Fibroblast of skin of back (primary cell): Measurements from ENCODE around the gene ZMYND19.
"Not testable (repeated sequence)": the region's sequence is repeated elsewhere in the genome, so short reads cannot be mapped to it uniquely, and the experiment has no call there.

Source experiments
- DNase-seq: peaks from one replicate; pipeline ENCODE4 v3.0.0-alpha.2; 2013

Gene ZMYND19

GRCh38 chr9:137555179-137555578 is 35.1 kb downstream of the ZMYND19 start:
- DNase-seq, result no peak

DNA sequence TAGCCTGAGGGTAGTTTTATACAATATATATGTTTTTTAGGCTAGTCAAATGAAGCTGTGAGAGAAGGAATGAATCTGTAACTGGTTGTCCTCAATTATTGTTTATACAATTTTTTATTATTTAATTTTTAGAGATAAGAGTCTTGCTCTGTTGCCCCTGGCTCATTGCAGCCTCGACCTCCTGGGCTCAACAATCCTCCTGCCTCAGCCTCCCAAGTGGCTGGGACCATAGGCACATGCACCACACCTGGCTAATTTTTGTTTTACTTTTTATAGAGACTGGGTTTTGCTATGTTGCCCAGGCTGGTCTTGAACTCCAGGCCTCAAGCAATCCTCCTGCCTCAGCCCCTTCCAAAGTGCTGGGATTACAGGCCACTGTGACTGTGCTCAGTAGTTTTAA is 36.0 kb downstream of the ZMYND19 start:
- no peak for DNase-seq

DNA sequence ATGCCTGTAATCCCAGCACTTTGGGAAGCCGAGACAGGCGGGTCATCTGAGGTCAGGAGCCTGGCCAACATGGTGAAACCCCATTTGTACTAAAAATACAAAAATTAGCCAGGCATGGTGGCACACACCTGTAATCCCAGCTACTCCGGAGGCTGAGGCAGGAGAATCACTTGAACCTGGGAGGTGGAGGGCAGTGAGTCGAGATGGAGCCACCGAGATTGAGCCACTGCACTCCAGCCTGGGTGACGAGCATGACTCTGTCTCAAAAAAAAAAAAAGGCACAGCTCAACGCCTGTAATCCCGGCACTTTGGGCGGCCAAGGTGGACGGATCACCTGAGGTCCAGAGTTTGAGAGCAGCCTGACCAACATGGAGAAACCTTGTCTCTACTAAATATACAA is 36.7 kb downstream of the ZMYND19 start:
- not testable (repeated sequence) for DNase-seq

DNA sequence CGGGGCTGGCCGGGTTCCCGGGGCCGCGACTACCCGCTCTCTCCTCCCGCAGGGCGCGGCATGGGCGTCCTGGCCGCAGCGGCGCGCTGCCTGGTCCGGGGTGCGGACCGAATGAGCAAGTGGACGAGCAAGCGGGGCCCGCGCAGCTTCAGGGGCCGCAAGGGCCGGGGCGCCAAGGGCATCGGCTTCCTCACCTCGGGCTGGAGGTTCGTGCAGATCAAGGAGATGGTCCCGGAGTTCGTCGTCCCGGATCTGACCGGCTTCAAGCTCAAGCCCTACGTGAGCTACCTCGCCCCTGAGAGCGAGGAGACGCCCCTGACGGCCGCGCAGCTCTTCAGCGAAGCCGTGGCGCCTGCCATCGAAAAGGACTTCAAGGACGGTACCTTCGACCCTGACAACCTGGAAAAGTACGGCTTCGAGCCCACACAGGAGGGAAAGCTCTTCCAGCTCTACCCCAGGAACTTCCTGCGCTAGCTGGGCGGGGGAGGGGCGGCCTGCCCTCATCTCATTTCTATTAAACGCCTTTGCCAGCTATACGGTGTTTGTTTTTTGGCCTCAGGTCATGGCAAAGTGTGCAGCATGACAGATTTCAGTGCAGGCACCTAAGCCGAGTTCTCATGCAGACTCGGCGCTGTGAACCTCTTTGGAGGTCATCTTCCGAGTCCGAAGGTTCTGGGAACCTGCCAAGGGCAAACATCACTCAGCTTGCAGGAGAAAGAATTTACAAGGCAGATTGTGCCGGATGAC is 38.1 kb downstream of the ZMYND19 start:
- DNase-seq, result peak; percentile 12

DNA sequence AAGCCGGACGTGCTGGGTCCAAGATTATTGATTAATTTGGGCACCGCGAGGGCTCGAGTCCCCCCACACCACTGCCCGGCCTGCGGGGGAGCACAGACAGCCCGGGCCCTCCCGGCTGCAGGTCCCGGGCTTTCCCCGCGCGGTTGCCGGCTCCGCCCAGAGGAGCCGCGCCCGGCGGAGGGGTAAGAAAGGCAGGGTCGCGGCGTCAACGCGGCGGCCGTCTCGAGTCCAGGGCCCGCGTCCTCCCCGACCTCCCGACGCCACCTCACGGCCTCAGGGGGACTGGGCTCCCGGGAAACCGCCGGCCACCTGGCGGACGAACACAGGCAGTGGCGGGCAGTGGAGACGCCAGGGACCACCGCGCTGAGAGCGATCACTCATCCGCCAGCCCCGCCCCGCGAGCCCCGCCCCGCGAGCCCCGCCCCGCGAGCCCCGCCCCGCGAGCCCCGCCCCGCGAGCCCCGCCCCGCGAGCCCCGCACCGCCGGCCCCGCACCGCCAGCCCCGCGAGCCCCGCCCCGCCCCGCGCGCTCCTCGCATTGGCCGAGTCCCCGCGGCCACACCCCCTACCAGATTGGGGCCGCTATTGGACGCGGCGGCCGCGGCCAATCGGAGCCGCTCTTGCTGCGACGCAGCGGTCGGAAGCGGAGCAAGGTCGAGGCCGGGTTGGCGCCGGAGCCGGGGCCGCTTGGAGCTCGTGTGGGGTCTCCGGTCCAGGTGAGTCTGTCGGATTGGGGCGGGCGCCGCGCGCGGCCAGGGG is 38.9 kb downstream of the ZMYND19 start, which contains the start of gene MRPL41:
Gene MRPL41, plus strand, starts transcription at position 616 of the 758 bp plus-strand sequence. CDS start 203 bp downstream, outside the sequence.
- DNase-seq, result peak; percentile 87

DNA sequence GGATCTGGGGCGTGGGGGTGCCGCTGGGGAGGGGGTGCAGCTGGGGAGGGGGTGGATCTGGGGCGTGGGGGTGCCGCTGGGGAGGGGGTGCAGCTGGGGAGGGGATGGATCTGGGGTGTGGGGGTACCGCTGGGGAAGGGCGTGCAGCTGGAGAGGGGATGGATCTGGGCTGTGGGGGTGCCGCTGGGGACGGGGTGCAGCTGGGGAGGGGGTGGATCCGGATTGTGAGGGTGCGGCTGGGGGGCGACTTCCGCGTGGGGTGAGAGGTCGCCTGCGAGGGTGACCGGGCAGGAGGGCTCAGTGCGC is 39.4 kb downstream of the ZMYND19 start:
- DNase-seq, result not testable (repeated sequence)

GRCh38 chr9:137550231-137550621 is 40.1 kb downstream of the ZMYND19 start, which contains the start of gene PNPLA7:
Gene PNPLA7, minus strand, starts transcription at chr9:137550402. Its CDS starts 205 bp downstream, at chr9:137550197.
- DNase-seq, result peak; percentile 65

- no peak for DNase-seq
Observed at GRCh38 chr9:137547687-137548543, 42.4 kb downstream of the ZMYND19 start.

GRCh38 chr9:137545123-137545522 is 45.2 kb downstream of the ZMYND19 start:
- DNase-seq, result peak; percentile 47

- no peak for DNase-seq
Observed at GRCh38 chr9:137544176-137544760, 46.0 kb downstream of the ZMYND19 start.

DNA sequence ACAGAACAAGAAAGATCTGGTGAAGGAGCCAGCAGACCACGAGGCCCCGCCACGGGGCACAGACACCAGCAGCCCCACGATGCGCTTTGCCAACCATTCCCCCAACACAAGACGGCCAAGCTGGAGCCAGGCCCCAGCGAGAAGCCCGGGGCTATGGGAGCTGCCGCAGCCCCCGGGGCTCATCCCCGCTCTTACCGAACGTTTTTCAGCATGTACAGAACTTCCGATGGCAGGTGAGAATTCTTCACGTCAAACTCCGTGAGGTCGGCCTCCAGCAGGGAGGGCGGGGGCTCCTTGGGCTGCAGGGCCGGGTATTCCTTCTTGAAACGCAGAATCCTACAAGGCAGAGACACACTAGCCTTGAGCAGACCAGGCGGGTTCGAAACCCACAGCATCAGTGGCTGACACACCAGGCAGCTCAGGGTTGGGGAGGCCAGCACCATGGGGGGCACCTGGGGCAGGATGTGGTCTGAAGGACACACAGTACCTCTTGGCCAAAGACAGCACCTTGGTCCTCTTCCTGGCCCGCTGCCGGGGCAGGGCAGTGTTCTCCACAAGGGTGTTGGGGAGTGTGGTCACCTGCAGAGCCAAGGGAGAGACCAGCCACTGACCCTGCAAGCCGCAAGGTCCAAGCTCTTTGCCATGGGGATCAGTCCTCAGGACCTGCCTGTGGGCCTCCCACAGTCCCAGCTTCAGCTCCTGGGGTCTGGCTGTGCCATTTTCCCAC is 46.9 kb downstream of the ZMYND19 start:
- no peak for DNase-seq

- no peak for DNase-seq
Observed at GRCh38 chr9:137542486-137542885, 47.8 kb downstream of the ZMYND19 start.

DNA sequence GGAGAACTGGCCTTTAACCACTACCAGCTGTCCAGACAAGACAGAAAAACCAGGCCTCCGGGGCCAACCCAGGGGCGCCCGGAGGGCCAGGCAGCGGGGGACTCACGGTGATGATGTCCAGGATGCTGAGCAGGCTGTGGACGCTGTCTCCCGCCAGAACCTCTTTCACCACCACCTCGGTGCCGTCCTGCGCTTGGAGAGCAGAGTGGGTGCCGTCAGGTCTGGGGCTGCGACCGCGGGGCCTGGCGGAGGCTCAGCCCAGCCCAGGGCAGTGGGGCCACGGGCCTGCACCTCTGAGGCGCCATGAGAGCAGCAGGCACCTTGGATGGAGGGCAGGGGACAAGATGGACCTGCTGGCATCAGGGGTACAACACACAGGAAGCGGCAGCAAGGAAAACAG is 49.8 kb downstream of the ZMYND19 start:
- DNase-seq, result no peak

DNA sequence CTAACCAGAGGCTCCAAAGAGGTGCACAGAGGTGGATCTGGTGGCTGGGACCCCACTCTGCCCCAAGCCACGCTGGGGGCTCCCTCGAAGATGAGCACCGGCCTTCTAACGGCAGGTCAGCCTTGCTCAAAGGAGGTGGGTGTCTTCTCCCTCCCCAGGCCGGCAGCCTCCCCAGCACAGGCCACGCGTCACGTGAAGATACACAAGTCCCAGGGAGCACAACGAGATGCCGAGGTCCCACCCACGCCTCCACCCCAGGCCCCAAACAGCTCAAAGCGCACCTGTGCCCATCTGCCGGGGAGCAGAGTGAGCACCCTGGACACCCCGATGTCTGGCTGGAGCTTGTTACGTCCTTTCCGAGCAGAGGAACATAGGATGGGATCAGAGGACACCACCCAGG is 52.3 kb downstream of the ZMYND19 start:
- no peak for DNase-seq

DNA sequence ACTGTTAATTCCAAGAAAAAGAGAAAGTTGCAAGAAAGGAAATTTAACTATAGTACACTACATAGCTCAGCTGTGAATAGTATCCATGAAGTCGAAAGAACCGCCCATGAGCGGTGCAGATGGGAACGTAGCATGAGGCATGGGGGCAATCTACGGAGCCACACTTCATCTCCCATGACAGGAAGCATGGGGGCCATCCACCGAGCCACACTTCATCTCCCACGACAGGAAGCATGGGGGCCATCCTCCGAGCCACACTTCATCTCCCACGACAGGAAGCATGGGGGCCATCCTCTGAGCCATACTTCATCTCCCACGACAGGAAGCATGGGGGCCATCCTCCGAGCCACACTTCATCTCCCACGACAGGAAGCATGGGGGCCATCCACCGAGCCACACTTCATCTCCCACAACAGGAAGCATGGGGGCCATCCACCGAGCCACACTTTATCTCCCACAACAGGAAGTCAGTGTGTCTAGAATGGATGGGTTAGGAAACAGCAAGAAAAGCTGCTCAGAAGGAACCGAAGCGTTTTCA is 53.6 kb downstream of the ZMYND19 start:
- not testable (repeated sequence) for DNase-seq

DNA sequence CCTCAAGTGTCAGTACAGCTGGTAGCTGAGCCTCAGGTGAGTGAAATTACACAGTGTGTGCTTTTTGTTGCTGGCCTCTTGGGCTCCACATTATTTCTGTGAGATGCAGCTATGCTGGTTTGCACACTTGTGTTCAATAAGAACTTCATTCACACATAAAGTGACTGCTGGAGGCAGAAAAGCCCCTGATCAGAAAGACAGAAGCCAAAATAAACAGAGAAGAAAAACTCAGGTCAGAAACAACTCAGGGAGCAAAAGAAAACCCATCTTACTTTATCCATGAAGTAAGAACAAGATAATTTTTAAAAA is 55.2 kb downstream of the ZMYND19 start:
- no peak for DNase-seq

GRCh38 chr9:137534256-137535119 is 55.8 kb downstream of the ZMYND19 start:
- peak; percentile 67 for DNase-seq

DNA sequence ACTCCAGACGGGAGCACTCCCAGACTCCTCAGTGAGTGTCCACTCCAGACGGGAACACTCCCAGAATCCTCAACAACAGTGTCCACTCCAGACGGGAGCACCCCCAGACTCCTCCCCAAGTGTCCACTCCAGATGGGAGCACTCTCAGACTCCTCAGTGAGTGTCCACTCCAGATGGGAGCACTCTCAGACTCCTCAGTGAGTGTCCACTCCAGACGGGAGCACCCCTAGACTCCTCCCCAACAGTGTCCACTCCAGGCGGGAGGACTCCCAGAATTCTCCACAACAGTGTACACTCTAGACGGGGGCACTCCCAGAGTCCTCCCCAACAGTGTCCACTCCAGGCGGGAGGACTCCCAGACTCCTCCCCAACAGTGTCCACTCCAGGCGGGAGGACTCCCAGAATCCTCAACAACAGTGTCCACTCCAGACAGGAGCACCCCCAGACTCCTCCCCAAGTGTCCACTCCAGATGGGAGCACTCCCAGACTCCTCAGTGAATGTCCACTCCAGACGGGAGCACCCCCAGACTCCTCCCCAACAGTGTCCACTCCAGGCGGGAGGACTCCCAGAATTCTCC is 57.3 kb downstream of the ZMYND19 start:
- not testable (repeated sequence) for DNase-seq
